Activated T-cell treated with anti-CD3 and anti-CD28 coated beads, Interleukin-2, amount 50 U/mL, for 24 hours (primary cell): ENCODE results near the gene LZTR1.
"Not testable (repeated sequence)": the region's sequence is repeated elsewhere in the genome, so short reads cannot be mapped to it uniquely, and the experiment has no call there.

Source experiments
- DNase-seq: peaks from one replicate; pipeline ENCODE4 v3.0.0-alpha.2; 2020
- H3K27ac Mint-ChIP-seq: 2 replicates; pipeline ENCODE4 v1.8.0; 2020; ENCODE audit warnings: mild to moderate bottlenecking, mixed read lengths
- H3K27me3 Mint-ChIP-seq: 2 replicates; pipeline ENCODE4 v1.8.0; 2020; ENCODE audit warnings: mixed read lengths
- H3K36me3 Mint-ChIP-seq: 2 replicates; pipeline ENCODE4 v1.8.0; 2020; ENCODE audit warnings: low read depth, mixed read lengths
- H3K4me1 Mint-ChIP-seq: 2 replicates; pipeline ENCODE4 v1.8.0; 2020; ENCODE audit warnings: low read depth, mixed read lengths
- H3K4me3 Mint-ChIP-seq: 2 replicates; pipeline ENCODE4 v1.8.0; 2020; ENCODE audit warnings: mild to moderate bottlenecking, moderate library complexity, mixed read lengths
- H3K9me3 Mint-ChIP-seq: 2 replicates; pipeline ENCODE4 v1.8.0; 2020; ENCODE audit warnings: mixed read lengths

LZTR1 gene

GRCh38 chr22:21029486-21030025, 47.5 kb downstream of the LZTR1 start:
- DNase-seq, result no peak
- Mint-ChIP-seq H3K4me3 (no peak overlapping the region), H3K27ac (no peak overlapping the region), H3K36me3 (no peaks in the 10 kb centered on the region), H3K4me1 (peaks cover 24% of the 10 kb centered on the region), H3K9me3 (no peaks in the 10 kb centered on the region), H3K27me3 (peaks cover 42% of the 10 kb centered on the region)

- peaks cover 22% of the 10 kb centered on the region for H3K4me1 Mint-ChIP-seq
- H3K27me3 Mint-ChIP-seq, result peaks cover 44% of the 10 kb centered on the region
- no peak overlapping the region for H3K4me3 Mint-ChIP-seq
- H3K9me3 Mint-ChIP-seq, result no peaks in the 10 kb centered on the region
- H3K36me3 Mint-ChIP-seq, result no peaks in the 10 kb centered on the region
- no peak for DNase-seq
- no peak overlapping the region for H3K27ac Mint-ChIP-seq
Measured at GRCh38 chr22:21030032-21030431, 47.9 kb downstream of the LZTR1 start.

GRCh38 chr22:21030621-21031544, 48.8 kb downstream of the LZTR1 start:
- H3K36me3 Mint-ChIP-seq, result no peaks in the 10 kb centered on the region
- H3K27me3 Mint-ChIP-seq, result peaks cover 44% of the 10 kb centered on the region
- H3K27ac Mint-ChIP-seq, result no peak overlapping the region
- DNase-seq, result no peak
- H3K4me1 Mint-ChIP-seq, result peaks cover 14% of the 10 kb centered on the region
- H3K4me3 Mint-ChIP-seq, result no peak overlapping the region
- no peaks in the 10 kb centered on the region for H3K9me3 Mint-ChIP-seq

- Mint-ChIP-seq H3K27me3 (peaks cover 44% of the 10 kb centered on the region), H3K4me3 (no peak overlapping the region), H3K4me1 (peaks cover 9% of the 10 kb centered on the region), H3K9me3 (no peaks in the 10 kb centered on the region), H3K27ac (no peak overlapping the region), H3K36me3 (no peaks in the 10 kb centered on the region)
- no peak for DNase-seq
Measured at GRCh38 chr22:21031545-21032036, 49.5 kb downstream of the LZTR1 start.

GRCh38 chr22:21032037-21032867, 50.2 kb downstream of the LZTR1 start, which contains the start of gene SLC7A4:
Gene SLC7A4, minus strand, starts transcription at chr22:21032561. Its CDS starts 749 bp downstream, at chr22:21031812.
- Mint-ChIP-seq H3K9me3 (no peaks in the 10 kb centered on the region), H3K27me3 (peaks cover 44% of the 10 kb centered on the region), H3K4me3 (peak within 1 kb of the TSS; percentile 23), H3K36me3 (no peaks in the 10 kb centered on the region), H3K4me1 (peaks cover 9% of the 10 kb centered on the region), H3K27ac (no peak within 1 kb of the TSS)
- DNase-seq, result peak; percentile 41

- Mint-ChIP-seq H3K9me3 (no peaks in the 10 kb centered on the region), H3K27ac (no peak overlapping the region), H3K4me1 (peaks cover 9% of the 10 kb centered on the region), H3K36me3 (no peaks in the 10 kb centered on the region), H3K27me3 (peaks cover 44% of the 10 kb centered on the region), H3K4me3 (no peak overlapping the region)
- no peak for DNase-seq
Measured at GRCh38 chr22:21032868-21033688, 51.0 kb downstream of the LZTR1 start.

- no peaks in the 10 kb centered on the region for H3K9me3 Mint-ChIP-seq
- H3K4me1 Mint-ChIP-seq, result peaks cover 9% of the 10 kb centered on the region
- no peak for DNase-seq
- H3K4me3 Mint-ChIP-seq, result no peak overlapping the region
- H3K27me3 Mint-ChIP-seq, result peaks cover 48% of the 10 kb centered on the region
- no peaks in the 10 kb centered on the region for H3K36me3 Mint-ChIP-seq
- no peak overlapping the region for H3K27ac Mint-ChIP-seq
Measured at GRCh38 chr22:21033895-21034294, 51.8 kb downstream of the LZTR1 start.

GRCh38 chr22:21034989-21035388, 52.9 kb downstream of the LZTR1 start:
- Mint-ChIP-seq H3K9me3 (no peaks in the 10 kb centered on the region), H3K36me3 (no peaks in the 10 kb centered on the region), H3K27me3 (peaks cover 41% of the 10 kb centered on the region), H3K4me1 (peaks cover 9% of the 10 kb centered on the region), H3K4me3 (no peak overlapping the region), H3K27ac (no peak overlapping the region)
- no peak for DNase-seq

- H3K36me3 Mint-ChIP-seq, result no peaks in the 10 kb centered on the region
- no peak overlapping the region for H3K27ac Mint-ChIP-seq
- H3K9me3 Mint-ChIP-seq, result no peaks in the 10 kb centered on the region
- no peak overlapping the region for H3K4me3 Mint-ChIP-seq
- DNase-seq, result no peak
- peaks cover 1% of the 10 kb centered on the region for H3K4me1 Mint-ChIP-seq
- H3K27me3 Mint-ChIP-seq, result peaks cover 21% of the 10 kb centered on the region
Measured at GRCh38 chr22:21038405-21038804, 56.3 kb downstream of the LZTR1 start.

GRCh38 chr22:21039158-21039557, 57.1 kb downstream of the LZTR1 start:
- not testable (repeated sequence) for DNase-seq, H3K4me1 Mint-ChIP-seq, H3K27ac Mint-ChIP-seq, H3K9me3 Mint-ChIP-seq, H3K36me3 Mint-ChIP-seq, H3K4me3 Mint-ChIP-seq
- H3K27me3 Mint-ChIP-seq, result peaks cover 27% of the 10 kb centered on the region

GRCh38 chr22:21041937-21042336, 59.8 kb downstream of the LZTR1 start:
- no peaks in the 10 kb centered on the region for H3K36me3 Mint-ChIP-seq
- no peak overlapping the region for H3K27ac Mint-ChIP-seq
- peaks cover 41% of the 10 kb centered on the region for H3K27me3 Mint-ChIP-seq
- peaks cover 22% of the 10 kb centered on the region for H3K4me1 Mint-ChIP-seq
- no peaks in the 10 kb centered on the region for H3K9me3 Mint-ChIP-seq
- H3K4me3 Mint-ChIP-seq, result no peak overlapping the region
- DNase-seq, result no peak

- H3K36me3 Mint-ChIP-seq, result no peaks in the 10 kb centered on the region
- H3K27ac Mint-ChIP-seq, result no peak overlapping the region
- peaks cover 41% of the 10 kb centered on the region for H3K27me3 Mint-ChIP-seq
- no peaks in the 10 kb centered on the region for H3K9me3 Mint-ChIP-seq
- no peak overlapping the region for H3K4me3 Mint-ChIP-seq
- no peak for DNase-seq
- peaks cover 22% of the 10 kb centered on the region for H3K4me1 Mint-ChIP-seq
Measured at GRCh38 chr22:21042978-21043859, 61.1 kb downstream of the LZTR1 start.

- H3K9me3 Mint-ChIP-seq, result no peaks in the 10 kb centered on the region
- H3K27me3 Mint-ChIP-seq, result peaks cover 37% of the 10 kb centered on the region
- no peak overlapping the region for H3K27ac Mint-ChIP-seq
- no peak overlapping the region for H3K4me3 Mint-ChIP-seq
- DNase-seq, result no peak
- peaks cover 22% of the 10 kb centered on the region for H3K4me1 Mint-ChIP-seq
- H3K36me3 Mint-ChIP-seq, result no peaks in the 10 kb centered on the region
Measured at GRCh38 chr22:21043860-21044535, 61.9 kb downstream of the LZTR1 start.
